HG03342 (cell line): ENCODE measurements around the gene RBBP8.

Experiments
- ATAC-seq: cut with Tn5 transposase; IDR thresholded peaks from one replicate; pipeline ENCODE4 v1.9.1; 2021; ENCODE audit warnings: mild to moderate bottlenecking, moderate library complexity; ENCODE audit not compliant: unreplicated experiment

Gene RBBP8

GRCh38 chr18:23058746-23059415 is 125.8 kb downstream of the RBBP8 start:
- ATAC-seq, result no peak

- no peak for ATAC-seq
These were observed 126.7 kb downstream of the RBBP8 start for GRCh38 chr18:23059541-23060465.

GRCh38 chr18:23062011-23062410 is 128.9 kb downstream of the RBBP8 start:
- no peak for ATAC-seq

GRCh38 chr18:23063502-23063901 is 130.4 kb downstream of the RBBP8 start:
- ATAC-seq, result no peak

GRCh38 chr18:23065234-23065806 is 132.2 kb downstream of the RBBP8 start:
- no peak for ATAC-seq

GRCh38 chr18:23066060-23066459 is 132.9 kb downstream of the RBBP8 start:
- no peak for ATAC-seq

GRCh38 chr18:23066504-23067039 is 133.4 kb downstream of the RBBP8 start:
- no peak for ATAC-seq

- no peak for ATAC-seq
These were observed 134.1 kb downstream of the RBBP8 start for GRCh38 chr18:23067236-23067635.

- ATAC-seq, result no peak
These were observed 134.9 kb downstream of the RBBP8 start for GRCh38 chr18:23068011-23068410.

- ATAC-seq, result no peak
These were observed 135.6 kb downstream of the RBBP8 start for GRCh38 chr18:23068570-23069310.

- ATAC-seq, result no peak
These were observed 136.4 kb downstream of the RBBP8 start for GRCh38 chr18:23069481-23069880.

- ATAC-seq, result no peak
These were observed 136.8 kb downstream of the RBBP8 start for GRCh38 chr18:23069898-23070297.

GRCh38 chr18:23071285-23071684 is 138.2 kb downstream of the RBBP8 start:
- ATAC-seq, result peak; percentile 98

- no peak for ATAC-seq
These were observed 139.0 kb downstream of the RBBP8 start for GRCh38 chr18:23072079-23072478.

GRCh38 chr18:23073996-23074606 is 141.0 kb downstream of the RBBP8 start:
- no peak for ATAC-seq
